WTC11 (cell line): ENCODE measurements around the gene GASK1A. TPM values are rescaled to one million over a fixed set of nuclear protein-coding genes. Genes with fewer than 3 reads are reported as not detected.

Experiments used
- ATAC-seq: fragments of 200-7000 bp; cut with Tn5 transposase; 2 replicates; pipeline ENCODE4 v1.10.0; 2021; ENCODE audit warnings: mild to moderate bottlenecking, moderate library complexity
- CTCF ChIA-PET: fragments of 300-600 bp; sonication (Branson Sonifier 250); formaldehyde crosslinking; loops from one replicate; lab custom pipeline; 2021; ENCODE audit warnings: antibody characterized with exemption; lab: Charles Lee
- POLR2A ChIA-PET: fragments of 350-600 bp; sonication (Branson Sonifier 250); formaldehyde crosslinking; loops from one replicate; lab custom pipeline; 2021; ENCODE audit warnings: antibody characterized with exemption; lab: Charles Lee
- DNase-seq: peaks from one replicate; pipeline ENCODE4 v3.0.0; 2021; ENCODE audit warnings: low spot score
- H3K27ac Mint-ChIP-seq: 2 replicates; pipeline ENCODE4 v1.8.0; 2021; ENCODE audit warnings: mixed read lengths
- H3K27me3 Mint-ChIP-seq: 2 replicates; pipeline ENCODE4 v1.8.0; 2021; ENCODE audit warnings: low read depth, mild to moderate bottlenecking, moderate library complexity, mixed read lengths
- H3K36me3 Mint-ChIP-seq: 2 replicates; pipeline ENCODE4 v1.8.0; 2021; ENCODE audit warnings: mixed read lengths
- H3K4me1 Mint-ChIP-seq: 2 replicates; pipeline ENCODE4 v1.8.0; 2022; ENCODE audit warnings: mixed read lengths
- H3K4me3 Mint-ChIP-seq: 2 replicates; pipeline ENCODE4 v1.8.0; 2021; ENCODE audit warnings: mild to moderate bottlenecking, moderate library complexity, mixed read lengths
- H3K9me3 Mint-ChIP-seq: 2 replicates; pipeline ENCODE4 v1.8.0; 2021; ENCODE audit warnings: mixed read lengths
- CREB1 ChIP-seq: sonication (generic); formaldehyde crosslinking; IDR thresholded peaks from 2 replicates; pipeline ENCODE4 v1.8.0; 2023; ENCODE audit warnings: mild to moderate bottlenecking, missing genetic modification reagents
- CTCF ChIP-seq: fragments of 200-600 bp; IDR thresholded peaks from 2 replicates; pipeline ENCODE4 v1.8.0; 2022; ENCODE audit warnings: antibody characterized with exemption
- E2F5 ChIP-seq: sonication (generic); formaldehyde crosslinking; IDR thresholded peaks from 2 replicates; pipeline ENCODE4 v1.8.1; 2022; ENCODE audit warnings: mild to moderate bottlenecking, moderate library complexity, missing genetic modification reagents
- EMX1 ChIP-seq: fragments of 250-450 bp; sonication (Bioruptor Pico); IDR thresholded peaks from 2 replicates; pipeline ENCODE4 v1.8.0; 2021; ENCODE audit warnings: mild to moderate bottlenecking
- ERG ChIP-seq: fragments of 250-450 bp; sonication (Bioruptor Pico); IDR thresholded peaks from 2 replicates; pipeline ENCODE4 v1.8.0; 2021; ENCODE audit warnings: mild to moderate bottlenecking
- GABPB1 ChIP-seq: sonication (generic); formaldehyde crosslinking; IDR thresholded peaks from 2 replicates; pipeline ENCODE4 v1.8.1; 2023; ENCODE audit warnings: mild to moderate bottlenecking, missing genetic modification reagents
- GTF2I ChIP-seq: fragments of 250-450 bp; sonication (Bioruptor Pico); conservative IDR thresholded peaks from 2 replicates; pipeline ENCODE4 v1.4.0; 2021; ENCODE audit warnings: mild to moderate bottlenecking
- JAZF1 ChIP-seq: fragments of 250-450 bp; sonication (Bioruptor Pico); IDR thresholded peaks from 2 replicates; pipeline ENCODE4 v1.9.0; 2021; ENCODE audit warnings: moderate library complexity, mild to moderate bottlenecking, inconsistent platforms
- JUN ChIP-seq: sonication (generic); formaldehyde crosslinking; IDR thresholded peaks from 2 replicates; pipeline ENCODE4 v1.8.0; 2023; ENCODE audit warnings: mild to moderate bottlenecking, missing genetic modification reagents
- MYBL2 ChIP-seq: sonication (generic); formaldehyde crosslinking; IDR thresholded peaks from 2 replicates; pipeline ENCODE4 v1.8.1; 2023; ENCODE audit warnings: mild to moderate bottlenecking, moderate library complexity, missing genetic modification reagents
- OVOL2 ChIP-seq: fragments of 250-450 bp; sonication (Bioruptor Pico); IDR thresholded peaks from 2 replicates; pipeline ENCODE4 v1.9.0; 2021; ENCODE audit warnings: mild to moderate bottlenecking, borderline replicate concordance
- SOX15 ChIP-seq: fragments of 250-450 bp; sonication (Bioruptor Pico); IDR thresholded peaks from 2 replicates; pipeline ENCODE4 v1.9.0; 2021; ENCODE audit warnings: mild to moderate bottlenecking
- STAT6 ChIP-seq: sonication (generic); formaldehyde crosslinking; conservative IDR thresholded peaks from 2 replicates; pipeline ENCODE4 v1.8.1; 2023; ENCODE audit warnings: mild to moderate bottlenecking, low read depth, missing genetic modification reagents, moderate library complexity
- ZBTB21 ChIP-seq: sonication (generic); formaldehyde crosslinking; IDR thresholded peaks from 2 replicates; pipeline ENCODE4 v1.8.1; 2023; ENCODE audit warnings: mild to moderate bottlenecking, missing genetic modification reagents, borderline replicate concordance
- ZNF219 ChIP-seq: sonication (generic); formaldehyde crosslinking; IDR thresholded peaks from 2 replicates; pipeline ENCODE4 v1.8.0; 2023; ENCODE audit warnings: missing genetic modification reagents, mild to moderate bottlenecking, borderline replicate concordance
- ZNF317 ChIP-seq: sonication (generic); formaldehyde crosslinking; IDR thresholded peaks from 2 replicates; pipeline ENCODE4 v1.8.1; 2023; ENCODE audit warnings: low read depth, mild to moderate bottlenecking, moderate library complexity, missing genetic modification reagents, borderline replicate concordance
- ZNF396 ChIP-seq: fragments of 250-450 bp; sonication (Bioruptor Pico); IDR thresholded peaks from 2 replicates; pipeline ENCODE4 v1.8.0; 2021; ENCODE audit warnings: mild to moderate bottlenecking, moderate library complexity, borderline replicate concordance
- ZNF512 ChIP-seq: sonication (generic); formaldehyde crosslinking; IDR thresholded peaks from 2 replicates; pipeline ENCODE4 v1.8.1; 2022; ENCODE audit warnings: missing genetic modification reagents, borderline replicate concordance
- ZNF532 ChIP-seq: fragments of 250-450 bp; sonication (Bioruptor Pico); IDR thresholded peaks from 2 replicates; pipeline ENCODE4 v1.9.0; 2021; ENCODE audit warnings: mild to moderate bottlenecking, borderline replicate concordance
- total RNA-seq: library from RNA; stranded (reverse); gene quantifications from 3 replicates; pipeline ENCODE4 v1.2.3, GENCODE V29; 2021

Gene GASK1A
- total RNA-seq, 1 experiment from 2014 or later, result 9.6 TPM

- TF ChIP-seq ZNF396 (CRISPR knock-in tag), result no peak
- TF ChIP-seq ZNF532 (CRISPR knock-in tag), result no peak
- no peak for TF ChIP-seq OVOL2 (CRISPR knock-in tag)
Measured at GRCh38 chr3:43086460-43087165, 107.5 kb downstream of the GASK1A start (continued).

- peaks cover 24% of the 10 kb centered on the region for H3K36me3 Mint-ChIP-seq
- no peak for ATAC-seq
- no peak overlapping the region for H3K4me3 Mint-ChIP-seq
- TF ChIP-seq ZNF317 (CRISPR knock-in tag) (no peak), E2F5 (CRISPR knock-in tag) (no peak), ZBTB21 (CRISPR knock-in tag) (no peak), JUN (CRISPR knock-in tag) (no peak), GTF2I (CRISPR knock-in tag) (no peak)
- TF ChIP-seq, all 79 proteins: peak for 0
- no peak overlapping the region for H3K27ac Mint-ChIP-seq
- no peaks in the 10 kb centered on the region for H3K4me1 Mint-ChIP-seq
- no peak for DNase-seq
- no peaks in the 10 kb centered on the region; the same call in 1 of the 2 replicates for H3K27me3 Mint-ChIP-seq
- CTCF ChIA-PET, result interaction anchor here (0.9 to 4.4 kb wide), 3 partner anchors 16 to 257 kb away, joined by 3 to 27 read pairs (median 7); no protein-coding TSS in a partner anchor
- H3K9me3 Mint-ChIP-seq, result peaks cover 24% of the 10 kb centered on the region
- POLR2A ChIA-PET, result no interaction called here
Measured at GRCh38 chr3:43087249-43087776, 108.2 kb downstream of the GASK1A start.

- H3K36me3 Mint-ChIP-seq, result peaks cover 7% of the 10 kb centered on the region
- H3K4me1 Mint-ChIP-seq, result no peaks in the 10 kb centered on the region
- POLR2A ChIA-PET, result no interaction called here
- CTCF ChIA-PET, result interaction anchor here (4.4 kb wide), 1 partner anchor 128 kb away, joined by 27 read pairs; no protein-coding TSS in a partner anchor
- H3K4me3 Mint-ChIP-seq, result no peak overlapping the region
- H3K27me3 Mint-ChIP-seq, result no peaks in the 10 kb centered on the region
- peaks cover 6% of the 10 kb centered on the region for H3K9me3 Mint-ChIP-seq
- DNase-seq (no peak), ATAC-seq (no peak)
- H3K27ac Mint-ChIP-seq, result no peak overlapping the region
- TF ChIP-seq EMX1 (CRISPR knock-in tag) (no peak), CTCF (no peak), ZNF219 (CRISPR knock-in tag) (no peak), CREB1 (CRISPR knock-in tag) (no peak), ERG (CRISPR knock-in tag) (no peak), ZNF512 (no peak), ZNF396 (CRISPR knock-in tag) (no peak), SOX15 (no peak), MYBL2 (no peak), JAZF1 (no peak), JUN (CRISPR knock-in tag) (no peak), ZBTB21 (CRISPR knock-in tag) (no peak), GABPB1 (CRISPR knock-in tag) (no peak), STAT6 (CRISPR knock-in tag) (no peak)
Measured at GRCh38 chr3:43089081-43089480, 110.0 kb downstream of the GASK1A start.
